GM21786 (cell line): ENCODE data around the gene IMP4.

Experiments
- ATAC-seq: cut with Tn5 transposase; IDR thresholded peaks from one replicate; pipeline ENCODE4 v1.9.1; 2021; ENCODE audit not compliant: unreplicated experiment

The IMP4 gene

GRCh38 chr2:130355578-130356431 is 13.1 kb downstream of the IMP4 start, which contains the start of gene PTPN18:
PTPN18 (plus strand) TSS chr2:130356056; CDS start chr2:130356108, 52 bp downstream.
- ATAC-seq, result peak; percentile 83

DNA sequence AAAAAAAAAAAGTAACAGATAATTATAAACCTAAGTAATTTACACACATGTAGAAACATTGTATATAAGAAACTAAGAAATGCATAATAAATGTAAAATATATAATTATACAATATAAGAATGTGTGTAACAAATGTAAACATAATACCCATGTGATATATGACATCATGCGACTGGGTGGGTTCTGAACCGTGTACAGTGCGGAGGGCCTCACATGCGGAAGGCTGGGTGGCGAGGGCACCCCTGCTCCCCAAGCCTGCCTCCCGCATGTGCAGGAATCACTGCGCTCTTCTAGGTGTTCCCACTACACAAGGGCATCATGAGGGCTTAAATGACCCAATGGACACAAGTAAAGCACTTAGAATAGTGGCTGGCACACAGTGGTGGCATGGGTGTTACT is 15.2 kb downstream of the IMP4 start:
- no peak for ATAC-seq

DNA sequence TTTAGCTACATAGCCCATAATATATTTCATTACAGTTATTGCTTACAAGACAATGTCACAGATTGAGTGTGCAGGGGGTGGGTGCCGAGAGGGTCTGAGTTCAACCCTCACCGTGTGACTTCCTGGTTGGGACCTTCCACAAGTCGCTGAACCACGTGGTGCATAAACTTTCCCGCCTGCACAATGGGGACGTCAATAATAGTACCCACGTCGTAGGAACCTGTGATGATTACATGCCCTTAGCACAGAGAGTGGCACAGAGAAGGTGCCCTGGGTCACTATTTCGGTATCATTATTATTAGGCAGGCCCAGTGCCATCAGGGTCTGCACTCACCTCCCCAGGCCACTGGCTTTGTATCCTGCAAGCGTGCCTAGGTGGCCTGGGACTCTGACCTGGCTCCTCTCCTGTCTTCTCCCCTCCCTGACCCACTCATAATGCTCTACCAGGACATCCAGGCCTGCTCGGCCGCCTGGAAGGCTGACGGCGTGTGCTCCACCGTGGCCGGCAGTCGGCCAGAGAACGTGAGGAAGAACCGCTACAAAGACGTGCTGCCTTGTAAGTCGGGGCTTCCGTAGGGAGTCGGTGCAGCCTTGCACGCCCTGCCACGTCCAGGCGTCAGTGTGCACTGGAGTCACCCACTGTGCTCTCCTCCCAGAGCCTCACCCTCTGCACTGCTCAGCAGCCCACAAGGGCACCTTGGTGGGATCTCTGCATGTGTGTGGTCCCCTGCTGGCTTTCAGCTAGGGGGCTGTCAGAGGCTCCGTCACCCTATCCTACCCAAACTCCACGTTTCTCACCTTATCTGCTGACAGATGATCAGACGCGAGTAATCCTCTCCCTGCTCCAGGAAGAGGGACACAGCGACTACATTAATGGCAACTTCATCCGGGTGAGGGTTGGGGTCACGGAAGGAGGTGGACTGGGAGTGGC is 16.0 kb downstream of the IMP4 start:
- ATAC-seq, result no peak

DNA sequence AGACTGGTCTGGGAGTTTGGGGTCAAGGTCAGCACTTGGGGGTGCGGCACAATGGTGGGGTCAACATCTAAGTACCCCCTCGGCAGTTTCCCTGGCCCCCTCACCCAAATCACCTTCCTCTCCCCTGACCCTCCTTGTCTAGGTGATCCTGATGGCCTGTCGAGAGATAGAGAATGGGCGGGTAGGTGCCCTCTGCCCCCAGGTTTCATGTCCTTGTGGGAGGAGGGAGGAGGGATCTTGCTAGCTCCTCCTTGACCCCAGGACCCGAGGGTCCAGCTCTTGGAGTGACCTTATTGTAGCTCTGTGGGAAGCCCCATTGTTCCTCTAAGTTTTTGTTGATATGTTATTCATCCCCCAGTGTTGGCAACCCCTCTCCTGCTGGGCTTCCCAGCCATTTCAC is 16.8 kb downstream of the IMP4 start:
- no peak for ATAC-seq

DNA sequence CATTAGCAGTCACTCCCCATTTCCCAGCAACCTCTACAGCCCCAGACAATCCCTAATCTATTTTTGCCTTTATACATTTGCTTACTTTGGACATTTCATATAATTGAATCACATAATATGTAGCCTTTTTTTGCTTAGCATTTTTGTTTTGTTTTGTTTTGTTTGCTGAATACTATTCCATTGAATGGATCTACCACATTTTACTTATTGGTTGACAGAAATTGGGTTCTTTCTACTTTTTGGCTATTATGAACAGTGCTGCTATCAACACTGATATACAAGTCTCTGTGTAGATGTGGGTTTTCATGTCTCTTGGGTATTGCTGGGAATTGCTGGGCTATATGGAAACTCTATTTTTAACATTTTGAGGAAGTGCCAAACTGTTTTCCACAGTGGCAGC is 20.8 kb downstream of the IMP4 start:
- ATAC-seq, result no peak

- ATAC-seq, result no peak
Observed at GRCh38 chr2:130365075-130365474, 22.4 kb downstream of the IMP4 start.

DNA sequence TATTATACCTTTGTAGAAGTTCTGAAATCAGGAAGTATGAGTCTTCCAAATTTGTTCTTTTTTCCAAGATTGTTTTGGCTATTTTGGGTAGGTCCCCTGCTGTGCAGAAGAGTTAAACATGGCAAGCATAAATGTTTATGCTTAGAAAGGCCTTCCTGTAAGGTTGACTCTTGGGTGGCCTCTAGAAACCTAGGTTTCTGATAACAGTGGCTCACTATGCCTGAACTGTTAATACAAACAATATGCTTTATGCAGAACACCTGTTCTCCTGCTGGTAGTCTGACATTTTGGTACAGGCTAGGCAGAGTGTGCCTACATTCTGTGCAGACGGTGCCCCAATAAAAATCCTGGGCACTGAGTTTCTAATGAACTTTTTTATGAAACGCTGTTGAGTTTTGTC is 23.3 kb downstream of the IMP4 start:
- no peak for ATAC-seq

DNA sequence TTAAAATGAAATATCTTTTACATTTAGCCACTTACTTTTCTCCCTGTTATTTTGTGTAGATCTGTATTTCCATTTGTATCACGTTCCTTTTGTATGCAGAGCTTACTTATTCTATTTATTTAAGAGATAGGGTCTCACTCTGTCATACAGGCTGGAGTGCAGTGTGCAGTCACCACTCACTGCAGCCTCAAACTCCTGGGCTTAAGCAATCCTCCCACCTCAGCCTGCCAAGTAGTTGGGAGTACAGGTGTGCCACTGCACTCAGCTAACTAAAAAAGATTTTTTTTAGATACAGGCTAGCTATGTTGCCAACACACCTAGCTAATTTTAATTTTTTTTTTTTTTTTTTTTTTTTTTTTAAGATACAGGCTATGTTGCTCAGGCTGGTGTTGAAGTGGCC is 24.0 kb downstream of the IMP4 start:
- no peak for ATAC-seq

DNA sequence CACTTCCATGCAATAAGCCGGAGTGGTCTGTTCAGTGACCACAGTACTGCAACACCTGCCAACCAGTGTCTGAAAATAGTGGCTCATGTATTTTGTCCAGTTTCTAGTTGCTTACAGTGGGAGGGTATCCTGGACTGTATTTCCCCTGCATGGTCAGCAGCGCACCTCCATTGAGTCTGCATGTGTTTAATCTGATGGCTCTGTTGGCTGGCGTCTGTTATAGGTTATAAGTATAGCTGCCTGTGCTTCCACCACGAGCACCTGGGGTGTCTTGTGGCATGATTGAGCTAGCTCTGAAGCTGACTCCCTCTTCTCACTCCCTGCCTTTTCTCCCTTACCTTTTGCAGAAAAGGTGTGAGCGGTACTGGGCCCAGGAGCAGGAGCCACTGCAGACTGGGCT is 26.1 kb downstream of the IMP4 start:
- ATAC-seq, result no peak

DNA sequence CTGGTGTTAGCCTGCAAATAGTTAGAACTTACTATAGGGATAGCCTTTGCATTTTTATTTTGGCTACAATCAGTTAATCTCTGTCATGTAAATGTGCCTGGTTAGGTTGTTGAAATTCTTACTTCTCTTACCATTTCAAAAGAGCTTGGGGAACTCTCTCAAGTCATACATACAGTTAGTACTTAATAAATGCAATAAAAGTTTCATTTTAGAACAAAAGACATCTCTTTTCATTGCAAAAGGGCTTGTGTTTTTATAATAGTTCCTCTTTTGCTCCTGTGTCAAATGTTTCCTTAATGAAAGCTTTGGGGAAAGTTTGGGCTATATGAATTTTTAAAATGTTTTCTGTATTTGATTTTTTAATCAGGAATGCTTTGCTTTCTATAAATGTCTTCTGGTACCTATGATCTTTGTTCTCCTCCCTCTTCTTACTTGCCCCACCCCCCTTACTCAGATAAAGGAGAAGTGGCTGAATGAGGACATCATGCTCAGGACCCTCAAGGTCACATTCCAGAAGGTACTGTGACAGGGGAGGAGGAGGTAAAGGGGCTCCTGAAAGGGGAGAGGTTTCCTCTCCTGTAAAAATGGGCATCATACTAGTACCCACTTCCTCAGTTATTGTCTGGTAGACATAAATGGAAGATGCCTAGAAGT is 26.7 kb downstream of the IMP4 start:
- ATAC-seq, result no peak

DNA sequence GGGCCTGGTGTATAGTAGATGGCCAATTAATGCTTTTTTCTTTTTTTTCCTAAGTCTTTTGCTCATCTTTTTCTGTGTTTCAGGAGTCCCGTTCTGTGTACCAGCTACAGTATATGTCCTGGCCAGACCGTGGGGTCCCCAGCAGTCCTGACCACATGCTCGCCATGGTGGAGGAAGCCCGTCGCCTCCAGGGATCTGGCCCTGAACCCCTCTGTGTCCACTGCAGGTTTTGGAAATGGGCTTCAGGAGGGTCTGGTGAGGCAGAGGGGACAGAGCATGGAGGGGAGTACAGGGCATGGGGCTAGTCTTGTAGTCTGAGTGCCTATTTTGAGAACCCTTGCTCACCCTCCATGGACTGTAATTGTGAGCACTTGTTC is 27.3 kb downstream of the IMP4 start:
- no peak for ATAC-seq

DNA sequence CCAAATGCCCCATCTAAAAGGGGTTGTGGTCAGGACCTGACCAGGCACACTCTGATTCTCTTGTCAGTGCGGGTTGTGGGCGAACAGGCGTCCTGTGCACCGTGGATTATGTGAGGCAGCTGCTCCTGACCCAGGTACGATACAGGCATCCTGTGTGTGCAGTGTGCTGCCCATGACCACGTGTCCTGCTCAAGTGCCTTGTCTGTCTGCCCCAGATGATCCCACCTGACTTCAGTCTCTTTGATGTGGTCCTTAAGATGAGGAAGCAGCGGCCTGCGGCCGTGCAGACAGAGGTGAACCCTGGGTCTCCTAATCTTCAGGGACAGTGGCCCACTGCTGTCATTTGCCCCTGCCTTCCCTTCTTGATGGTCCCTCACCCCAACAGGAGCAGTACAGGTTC is 27.8 kb downstream of the IMP4 start:
- ATAC-seq, result no peak

- ATAC-seq, result peak; percentile 25
Observed at GRCh38 chr2:130371723-130372054, 29.0 kb downstream of the IMP4 start.

GRCh38 chr2:130372055-130372832 is 29.5 kb downstream of the IMP4 start:
- peak; percentile 63 for ATAC-seq

- no peak for ATAC-seq
Observed at GRCh38 chr2:130372833-130373807, 30.4 kb downstream of the IMP4 start.

- ATAC-seq, result no peak
Observed at GRCh38 chr2:130373808-130374365, 31.2 kb downstream of the IMP4 start.

- ATAC-seq, result no peak
Observed at GRCh38 chr2:130374587-130375290, 32.0 kb downstream of the IMP4 start.
